Right lobe of liver (tissue), 6 donors: Measurements from ENCODE around the gene NAT10. TPM values are rescaled to one million over a fixed set of nuclear protein-coding genes. Genes with fewer than 3 reads are reported as not detected.

Source experiments
- ATAC-seq, 4 donors: fragments of 200-7000 bp; cut with Tn5 transposase; one replicate each; pipeline ENCODE4 v1.9.1; 2020; ENCODE audit warnings: mild to moderate bottlenecking in 4 of 4, moderate library complexity in 4 of 4
- DNase-seq, 3 donors: peaks; one replicate each; pipeline ENCODE4 v3.0.0-alpha.2; 2020
- H3K27ac ChIP-seq, 3 donors: fragments of 200-600 bp; one replicate each; pipeline ENCODE4 v1.8.0; 2022
- H3K27me3 ChIP-seq, 2 donors: fragments of 200-600 bp; one replicate each; pipeline ENCODE4 v1.8.0; 2022
- H3K36me3 ChIP-seq, 4 donors: fragments of 200-600 bp; sonication (generic) in 1 of 4; one replicate each; pipeline versions ENCODE4 v1.5.1 to v1.8.0; 2017 to 2022; ENCODE audit warnings: control low read depth in 1 of 4
- H3K4me1 ChIP-seq, 4 donors: fragments of 200-600 bp; sonication (generic) in 1 of 4; one replicate each; pipeline versions ENCODE4 v1.5.1 to v1.8.0; 2017 to 2022; ENCODE audit warnings: control low read depth in 1 of 4
- H3K4me3 ChIP-seq, 3 donors: fragments of 200-600 bp; one replicate each; pipeline ENCODE4 v1.8.0; 2022
- H3K9me3 ChIP-seq, 4 donors: fragments of 200-600 bp; sonication (generic) in 1 of 4; one replicate each; pipeline versions ENCODE4 v1.5.1 to v1.8.0; 2017 to 2022; ENCODE audit warnings: control low read depth in 1 of 4
- CTCF ChIP-seq, 4 donors: fragments of 200-600 bp in 3 of 4; fragments of 450-650 bp in 1 of 4; IDR thresholded peaks; one replicate each; pipeline versions ENCODE4 v1.5.1 to v1.8.0; 2016 to 2022; ENCODE audit warnings: antibody characterized with exemption in 4 of 4, mild to moderate bottlenecking in 2 of 4
- POLR2A ChIP-seq: fragments of 450-650 bp; IDR thresholded peaks from one replicate; pipeline ENCODE4 v1.6.1; 2017; ENCODE audit warnings: antibody characterized with exemption, mild to moderate bottlenecking
- WGBS: methylation state at CpG from one replicate; pipeline ENCODE4 v1.1.6; 2018; ENCODE audit warnings: low coverage, low lambda C conversion rate; ENCODE audit not compliant: insufficient coverage; ENCODE audit errors: missing lambda C conversion rate; 5-methylcytosine and 5-hydroxymethylcytosine counted together
- intact Hi-C, 2 donors: fragments of 100-400 bp; cut with DNase I; formaldehyde crosslinking; loops; one replicate each; pipeline versions ENCODE4 v1.11.2 to v1.14.1; 2022
- total RNA-seq, 6 experiments: library from RNA; depleted of rRNA in 2 of 6; stranded (reverse); fragments of >200 nt in 2 of 6; fragmentation: NEBNext Ultra II Directional in 3 of 6; extraction: Animal tissue kit (Norgen Biotek cat#: 25700) in 3 of 6; gene quantifications; one replicate each; pipeline versions ENCODE4 v1.1.0 to v1.2.4, GENCODE V29; 2016 to 2023
- donor health status: DM: no; HTN: yes; CAD: no.
- donor health status: DM: no; HTN: no; CAD: no.
- donor health status: DM: no; HTN: no; CAD: no.
- donor health status: DM: no; HTN: yes; CAD: no.
- donor health status: DM: no; HTN: yes; CAD: no.

Gene NAT10
- total RNA-seq, 6 experiments from 2014 or later: 11.9 to 22.9 (median 19.1) TPM

GRCh38 chr11:34158661-34159060 lies 53.2 kb downstream of the NAT10 start:
- H3K27me3 ChIP-seq: no peaks in the 10 kb centered on the region
- H3K36me3 ChIP-seq: peaks cover 0 to 23% (median under 1%) of the 10 kb centered on the region in 4 donors
- 40% methylated on average over 1 of the region's 6 CpGs for WGBS
- TF ChIP-seq POLR2A (no peak), CTCF (IDR thresholded peaks at IDR 0.05) (no peak)
- no peaks in the 10 kb centered on the region for H3K9me3 ChIP-seq
- peaks cover 0 to 7% (median 3%) of the 10 kb centered on the region in 4 donors for H3K4me1 ChIP-seq
- no peak for DNase-seq
- H3K4me3 ChIP-seq: no peak overlapping the region
- H3K27ac ChIP-seq: no peak overlapping the region
- ATAC-seq: no peak
- intact Hi-C loops: no loop called here

- Histone ChIP-seq H3K36me3 (peaks cover 0 to 33% (median 0%) of the 10 kb centered on the region in 4 donors), H3K27ac (no peak overlapping the region), H3K4me1 (peaks cover 0 to 7% (median 3%) of the 10 kb centered on the region in 4 donors), H3K4me3 (no peak overlapping the region), H3K27me3 (no peaks in the 10 kb centered on the region), H3K9me3 (no peaks in the 10 kb centered on the region)
- ATAC-seq (no peak), DNase-seq (no peak)
- no peak for TF ChIP-seq CTCF (IDR thresholded peaks at IDR 0.05)
- no peak for TF ChIP-seq POLR2A
- 82% methylated on average over 12 of the region's 22 CpGs for WGBS
- intact Hi-C loops: no loop called here
Measured at GRCh38 chr11:34160049-34160721, 54.8 kb downstream of the NAT10 start.

GRCh38 chr11:34160791-34161190 lies 55.4 kb downstream of the NAT10 start:
- H3K4me3 ChIP-seq: no peak overlapping the region
- DNase-seq (no peak), ATAC-seq (no peak)
- intact Hi-C loops: no loop called here
- TF ChIP-seq CTCF (IDR thresholded peaks at IDR 0.05): no peak
- no peak for TF ChIP-seq POLR2A
- H3K4me1 ChIP-seq: peaks cover 0 to 7% (median 3%) of the 10 kb centered on the region in 4 donors
- peaks cover 0 to 33% (median 0%) of the 10 kb centered on the region in 4 donors for H3K36me3 ChIP-seq
- no peak overlapping the region for H3K27ac ChIP-seq
- H3K27me3 ChIP-seq: no peaks in the 10 kb centered on the region
- no peaks in the 10 kb centered on the region for H3K9me3 ChIP-seq
- WGBS: no CpG with 5 or more reads among the region's 18 CpGs

GRCh38 chr11:34161361-34161760 lies 55.9 kb downstream of the NAT10 start:
- Histone ChIP-seq H3K9me3 (no peaks in the 10 kb centered on the region), H3K4me1 (peaks cover 0 to 7% (median 3%) of the 10 kb centered on the region in 4 donors), H3K27ac (no peak overlapping the region), H3K36me3 (peaks cover 0 to 33% (median 0%) of the 10 kb centered on the region in 4 donors), H3K27me3 (no peaks in the 10 kb centered on the region), H3K4me3 (no peak overlapping the region)
- 70% methylated on average over 2 of the region's 6 CpGs for WGBS
- ATAC-seq (no peak), DNase-seq (no peak)
- intact Hi-C loops: no loop called here
- TF ChIP-seq CTCF (IDR thresholded peaks at IDR 0.05) (no peak), POLR2A (no peak)
